ENCODE measurements around the gene GUCA1C.

- TF ChIP-seq CTCF (IDR thresholded peaks at IDR 0.05) (no peak), POLR2A (IDR thresholded peaks at IDR 0.05) (no peak)
Observed at GRCh38 chr3:108894981-108895380, 58.7 kb downstream of the GUCA1C start.

All from esophagus squamous epithelium (tissue), 4 donors.